Panc1 (cell line): ENCODE results near the gene RAPSN. TPM values are rescaled to one million over a fixed set of nuclear protein-coding genes. Genes with fewer than 3 reads are reported as not detected.

ENCODE experiments used
- ATAC-seq: fragments of 200-7000 bp; cut with Tn5 transposase; 2 replicates; pipeline ENCODE4 v1.9.1; 2020; ENCODE audit warnings: mild to moderate bottlenecking, moderate library complexity
- BruUV-seq: library from RNA; stranded (reverse); fragments of 400-500 nt; replicated peaks from 2 replicates; lab custom pipeline; 2021; lab: Mats Ljungman, UMichigan
- CTCF ChIA-PET: fragments of 300-600 bp; sonication (Branson Sonifier 250); formaldehyde crosslinking; loops from one replicate; lab custom pipeline; 2022; ENCODE audit warnings: antibody characterized with exemption; lab: Charles Lee
- POLR2A ChIA-PET: fragments of 300-600 bp; sonication (Branson Sonifier 250); formaldehyde crosslinking; loops from one replicate; lab custom pipeline; 2022; ENCODE audit warnings: antibody characterized with exemption; lab: Charles Lee
- DNase-seq: peaks from one replicate; pipeline ENCODE4 v3.0.0-alpha.2; 2010; ENCODE audit warnings: low read depth, low spot score
- H3K27ac ChIP-seq: 2 replicates; pipeline ENCODE4 v1.5.1; 2011; ENCODE audit warnings: mild to moderate bottlenecking, low read length, inconsistent platforms
- H3K27me3 ChIP-seq: fragments of 200-500 bp; sonication (Bioruptor generic); 2 replicates; pipeline ENCODE4 v1.6.0; 2014; ENCODE audit warnings: low read length, inconsistent platforms; ENCODE audit not compliant: control insufficient read depth, insufficient read depth
- H3K36me3 ChIP-seq: fragments of 200-500 bp; sonication (Bioruptor generic); 2 replicates; pipeline ENCODE4 v1.5.1; 2014; ENCODE audit warnings: inconsistent platforms, mild to moderate bottlenecking, low read length, moderate library complexity; ENCODE audit not compliant: control insufficient read depth, insufficient read depth
- H3K4me1 ChIP-seq: 2 replicates; pipeline ENCODE4 v1.5.1; 2011; ENCODE audit warnings: inconsistent platforms, mild to moderate bottlenecking, low read length, moderate library complexity; ENCODE audit not compliant: control insufficient read depth, insufficient read depth
- H3K4me3 ChIP-seq, 2 experiments: 2 replicates each; pipeline ENCODE4 v1.5.1; 2011 to 2012; ENCODE audit warnings: low read depth in 2 of 2, low read length in 2 of 2, mild to moderate bottlenecking in 2 of 2, inconsistent platforms in 1 of 2, moderate library complexity in 1 of 2
- H3K9me3 ChIP-seq: fragments of 200-500 bp; sonication (Bioruptor generic); 2 replicates; pipeline ENCODE4 v1.5.1; 2014; ENCODE audit warnings: low read depth, mild to moderate bottlenecking, inconsistent platforms, low read length, moderate library complexity; ENCODE audit not compliant: control insufficient read depth, insufficient read depth
- CTCF ChIP-seq: fragments of 450-650 bp; IDR thresholded peaks from 2 replicates; pipeline ENCODE4 v1.5.1; 2017; ENCODE audit warnings: mild to moderate bottlenecking
- POLR2AphosphoS5 ChIP-seq: IDR thresholded peaks from 2 replicates; pipeline ENCODE4 v1.6.1; 2012; ENCODE audit warnings: mild to moderate bottlenecking, low read depth, low read length, moderate library complexity
- REST ChIP-seq, 2 experiments: IDR thresholded peaks; 2 replicates each; pipeline ENCODE4 v1.6.1; 2011 to 2012; ENCODE audit warnings: low read depth in 2 of 2, control low read depth in 1 of 2, low read length in 1 of 2, mild to moderate bottlenecking in 1 of 2, moderate library complexity in 1 of 2; ENCODE audit not compliant: insufficient read depth in 1 of 2
- SIN3A ChIP-seq: IDR thresholded peaks from 2 replicates; pipeline ENCODE4 v1.6.1; 2012; ENCODE audit warnings: low read depth, mild to moderate bottlenecking, low read length, moderate library complexity, borderline replicate concordance; ENCODE audit not compliant: insufficient read depth
- TCF7L2 ChIP-seq: IDR thresholded peaks from 2 replicates; pipeline ENCODE4 v1.6.1; 2011; ENCODE audit warnings: mild to moderate bottlenecking, low read depth, low read length, inconsistent platforms
- in situ Hi-C: cut with HindIII; loops from 2 replicates; pipeline ENCODE4 v1.10.0; 2016; ENCODE audit warnings: low sequenced_read_pairs, low pct_unique_long_range_greater_than_20kb
- intact Hi-C: fragments of 100-400 bp; cut with micrococcal nuclease; formaldehyde crosslinking; loops from one replicate; pipeline ENCODE4 v1.10.0; 2022; ENCODE audit not compliant: unreplicated experiment
- total RNA-seq: library from RNA; stranded (reverse); gene quantifications from one replicate; pipeline ENCODE4 v1.2.1, GENCODE V29; 2021; ENCODE audit not compliant: unreplicated experiment

The RAPSN gene
- total RNA-seq, 1 experiment from 2014 or later: 1.8 TPM

DNA sequence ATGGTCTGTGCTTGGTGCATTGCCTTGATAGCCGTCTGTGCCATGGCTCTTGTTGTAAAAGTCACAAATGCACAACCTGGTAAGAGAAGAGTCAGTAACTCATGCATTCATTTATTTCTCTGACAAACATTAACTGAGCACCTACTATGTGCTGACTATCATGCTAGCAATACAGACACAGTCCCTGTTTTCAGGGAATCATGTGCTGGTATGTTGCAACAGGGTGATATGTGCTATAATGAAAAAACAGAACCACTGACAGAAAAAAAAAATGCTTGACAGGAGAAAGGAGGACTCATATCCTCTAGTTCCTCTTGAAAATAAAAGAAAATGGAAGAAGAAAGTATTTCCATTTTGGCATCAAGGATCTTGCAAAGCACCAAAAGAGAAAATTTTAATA lies 34.5 kb upstream of the RAPSN start:
- H3K36me3 ChIP-seq: peaks cover 39% of the 10 kb centered on the region
- H3K4me1 ChIP-seq: no peaks in the 10 kb centered on the region
- no peaks in the 10 kb centered on the region for H3K27me3 ChIP-seq
- ChIA-PET CTCF (no interaction called here), POLR2A (no interaction called here)
- intact Hi-C loops (no loop called here), in situ Hi-C loops (no loop called here)
- no peak for TF ChIP-seq SIN3A
- no peak for TF ChIP-seq POLR2AphosphoS5
- TF ChIP-seq CTCF: no peak
- no peak for TF ChIP-seq TCF7L2
- TF ChIP-seq REST (IDR thresholded peaks at IDR 0.05; ENCODE audit: insufficient read depth in 1 of 2, low read depth in 2 of 2, low read length in 1 of 2): no peak
- no peak overlapping the region for H3K27ac ChIP-seq
- DNase-seq (no peak), ATAC-seq (no peak)
- no peaks in the 10 kb centered on the region for H3K9me3 ChIP-seq
- H3K4me3 ChIP-seq: no peak overlapping the region
- BruUV-seq: no TSS peak

- no peak overlapping the region for H3K27ac ChIP-seq
- ChIA-PET CTCF (interaction anchor here (0.7 kb wide), 1 partner anchor 17 kb away, joined by 6 read pairs; no protein-coding TSS in a partner anchor), POLR2A (interaction anchor here (0.6 kb wide), 1 partner anchor 72 kb away, joined by 6 read pairs; the partner anchor contains the start of gene CELF1)
- no peaks in the 10 kb centered on the region for H3K4me1 ChIP-seq
- DNase-seq: no peak
- H3K9me3 ChIP-seq: no peaks in the 10 kb centered on the region
- no peak for ATAC-seq
- intact Hi-C loops: no loop called here
- in situ Hi-C loops: no loop called here
- H3K27me3 ChIP-seq: no peaks in the 10 kb centered on the region
- H3K4me3 ChIP-seq: no peak overlapping the region
- H3K36me3 ChIP-seq: peaks cover 29% of the 10 kb centered on the region
- BruUV-seq: no TSS peak
- no peak for TF ChIP-seq TCF7L2
- TF ChIP-seq POLR2AphosphoS5: no peak
- TF ChIP-seq SIN3A: no peak
- no peak for TF ChIP-seq CTCF
- TF ChIP-seq REST (IDR thresholded peaks at IDR 0.05; ENCODE audit: insufficient read depth in 1 of 2, low read depth in 2 of 2, low read length in 1 of 2): no peak
Observed at GRCh38 chr11:47480762-47481161, 31.8 kb upstream of the RAPSN start.
